Tibial nerve (tissue), 4 donors: ENCODE measurements around the gene ITGA3.

Source experiments
- CTCF ChIP-seq, 5 experiments: fragments of 200-600 bp in 3 of 5; fragments of 450-650 bp in 2 of 5; sonication (generic) in 3 of 5; IDR thresholded peaks; one replicate each; pipeline ENCODE4 v1.5.1; 2016 to 2019; ENCODE audit warnings: antibody characterized with exemption in 5 of 5, mild to moderate bottlenecking in 3 of 5, moderate library complexity in 2 of 5
- EP300 ChIP-seq, 2 donors: sonication (generic); formaldehyde crosslinking; IDR thresholded peaks; one replicate each; pipeline ENCODE4 v1.6.1; 2017; ENCODE audit warnings: antibody characterized with exemption in 2 of 2, mild to moderate bottlenecking in 1 of 2
- POLR2A ChIP-seq, 2 donors: fragments of 450-650 bp; IDR thresholded peaks; one replicate each; pipeline ENCODE4 v1.6.1; 2017; ENCODE audit warnings: antibody characterized with exemption in 2 of 2, mild to moderate bottlenecking in 2 of 2, moderate library complexity in 2 of 2

GRCh38 chr17:50081757-50082156 is 25.8 kb downstream of the ITGA3 start:
- TF ChIP-seq CTCF (IDR thresholded peaks at IDR 0.05) (no peak), EP300 (IDR thresholded peaks at IDR 0.05) (no peak), POLR2A (IDR thresholded peaks at IDR 0.05) (no peak)
